BE2C (cell line): Measurements from ENCODE around the gene MAP3K5.
"Not testable (repeated sequence)": the region's sequence is repeated elsewhere in the genome, so short reads cannot be mapped to it uniquely, and the experiment has no call there.

ENCODE experiments used
- DNase-seq: peaks from one replicate; pipeline ENCODE4 v3.0.0-alpha.2; 2020
- H3K27me3 ChIP-seq: fragments of 250-450 bp; sonication (Bioruptor Pico); 2 replicates; pipeline ENCODE4 v1.5.1; 2020; ENCODE audit warnings: mild to moderate bottlenecking
- H3K36me3 ChIP-seq: fragments of 250-450 bp; sonication (Bioruptor Pico); 2 replicates; pipeline ENCODE4 v1.5.1; 2020; ENCODE audit warnings: mild to moderate bottlenecking
- H3K4me1 ChIP-seq: fragments of 250-450 bp; sonication (Bioruptor Pico); 2 replicates; pipeline ENCODE4 v1.5.1; 2020
- H3K4me3 ChIP-seq: 2 replicates; pipeline ENCODE4 v1.5.1; 2011; ENCODE audit warnings: low read depth, low read length
- H3K9me3 ChIP-seq: fragments of 250-450 bp; sonication (Bioruptor Pico); 2 replicates; pipeline ENCODE4 v1.5.1; 2020
- TF ChIP-seq, protein P1 (sequence below): IDR thresholded peaks from 2 replicates; pipeline ENCODE4 v1.5.1; 2012; ENCODE audit warnings: mild to moderate bottlenecking, low read depth, low read length

MAP3K5 gene

DNA sequence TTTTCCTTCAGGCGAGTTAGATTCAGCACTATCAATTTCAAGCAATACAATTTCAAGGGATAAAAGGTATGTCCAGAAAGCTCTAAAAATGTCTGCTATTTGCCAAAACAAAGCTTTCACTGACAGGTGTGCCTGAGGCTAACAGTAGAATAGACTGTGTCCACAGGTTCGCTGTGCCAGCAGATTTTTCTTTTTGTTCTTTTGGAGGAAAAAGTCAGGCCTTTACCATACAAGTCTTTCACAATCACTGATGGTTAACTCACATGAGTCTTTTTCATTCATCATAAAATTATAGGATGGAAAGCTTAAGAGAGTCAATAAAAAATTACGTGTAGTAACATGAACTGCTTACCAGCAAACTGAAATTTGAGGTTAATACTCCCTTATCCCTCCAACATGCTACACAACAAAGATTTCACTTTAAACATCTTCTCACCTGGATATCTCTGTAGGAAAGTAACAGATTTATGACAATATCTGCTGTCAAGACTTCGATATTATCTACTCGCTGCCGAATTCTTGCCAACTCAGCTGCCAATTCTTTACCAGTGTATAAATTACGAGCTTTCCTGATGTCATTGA is 95.4 kb downstream of the MAP3K5 start:
- Histone ChIP-seq H3K4me3 (no peak overlapping the region), H3K4me1 (no peaks in the 10 kb centered on the region), H3K9me3 (no peaks in the 10 kb centered on the region), H3K36me3 (no peaks in the 10 kb centered on the region), H3K27me3 (no peaks in the 10 kb centered on the region)
- TF ChIP-seq, protein P1, sequence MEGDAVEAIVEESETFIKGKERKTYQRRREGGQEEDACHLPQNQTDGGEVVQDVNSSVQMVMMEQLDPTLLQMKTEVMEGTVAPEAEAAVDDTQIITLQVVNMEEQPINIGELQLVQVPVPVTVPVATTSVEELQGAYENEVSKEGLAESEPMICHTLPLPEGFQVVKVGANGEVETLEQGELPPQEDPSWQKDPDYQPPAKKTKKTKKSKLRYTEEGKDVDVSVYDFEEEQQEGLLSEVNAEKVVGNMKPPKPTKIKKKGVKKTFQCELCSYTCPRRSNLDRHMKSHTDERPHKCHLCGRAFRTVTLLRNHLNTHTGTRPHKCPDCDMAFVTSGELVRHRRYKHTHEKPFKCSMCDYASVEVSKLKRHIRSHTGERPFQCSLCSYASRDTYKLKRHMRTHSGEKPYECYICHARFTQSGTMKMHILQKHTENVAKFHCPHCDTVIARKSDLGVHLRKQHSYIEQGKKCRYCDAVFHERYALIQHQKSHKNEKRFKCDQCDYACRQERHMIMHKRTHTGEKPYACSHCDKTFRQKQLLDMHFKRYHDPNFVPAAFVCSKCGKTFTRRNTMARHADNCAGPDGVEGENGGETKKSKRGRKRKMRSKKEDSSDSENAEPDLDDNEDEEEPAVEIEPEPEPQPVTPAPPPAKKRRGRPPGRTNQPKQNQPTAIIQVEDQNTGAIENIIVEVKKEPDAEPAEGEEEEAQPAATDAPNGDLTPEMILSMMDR, result no peak
- no peak for DNase-seq

GRCh38 chr6:136696238-136696637 is 96.0 kb downstream of the MAP3K5 start:
- no peak overlapping the region for H3K4me3 ChIP-seq
- no peaks in the 10 kb centered on the region for H3K4me1 ChIP-seq
- TF ChIP-seq, protein P1, result no peak
- H3K9me3 ChIP-seq, result no peaks in the 10 kb centered on the region
- H3K27me3 ChIP-seq, result no peaks in the 10 kb centered on the region
- DNase-seq, result no peak
- no peaks in the 10 kb centered on the region for H3K36me3 ChIP-seq

- TF ChIP-seq, protein P1, result no peak
- Histone ChIP-seq H3K4me1 (no peaks in the 10 kb centered on the region), H3K9me3 (no peaks in the 10 kb centered on the region), H3K27me3 (no peaks in the 10 kb centered on the region), H3K4me3 (no peak overlapping the region), H3K36me3 (no peaks in the 10 kb centered on the region)
- no peak for DNase-seq
These were observed 96.9 kb downstream of the MAP3K5 start for GRCh38 chr6:136695412-136695811.

GRCh38 chr6:136693090-136693489 is 99.2 kb downstream of the MAP3K5 start:
- H3K9me3 ChIP-seq, result no peaks in the 10 kb centered on the region
- no peaks in the 10 kb centered on the region for H3K4me1 ChIP-seq
- no peaks in the 10 kb centered on the region for H3K27me3 ChIP-seq
- H3K4me3 ChIP-seq, result no peak overlapping the region
- no peak for DNase-seq
- TF ChIP-seq, protein P1, result no peak
- H3K36me3 ChIP-seq, result no peaks in the 10 kb centered on the region

DNA sequence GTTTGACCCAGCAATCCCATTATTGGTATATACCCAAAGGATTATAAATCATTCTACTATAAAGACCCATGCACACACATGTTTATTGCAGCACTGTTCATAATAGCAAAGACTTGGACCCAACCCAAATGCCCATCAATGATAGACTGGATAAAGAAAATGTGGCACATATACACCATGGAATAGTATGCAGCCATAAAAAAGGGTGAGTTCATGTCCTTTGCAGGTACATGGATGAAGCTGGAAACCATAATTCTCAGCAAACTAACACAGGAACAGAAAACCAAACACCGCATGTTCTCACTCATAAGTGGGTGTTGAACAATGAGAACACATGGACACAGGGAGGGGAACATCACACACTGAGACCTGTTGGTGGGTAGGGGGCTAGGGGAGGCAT is 104.4 kb downstream of the MAP3K5 start:
- not testable (repeated sequence) for DNase-seq, H3K9me3 ChIP-seq, H3K27me3 ChIP-seq, H3K4me3 ChIP-seq, H3K36me3 ChIP-seq, H3K4me1 ChIP-seq

GRCh38 chr6:136685540-136686108 is 106.7 kb downstream of the MAP3K5 start:
- Histone ChIP-seq H3K9me3 (no peaks in the 10 kb centered on the region; the same call in 1 of the 2 replicates), H3K4me1 (no peaks in the 10 kb centered on the region), H3K4me3 (no peak overlapping the region), H3K36me3 (no peaks in the 10 kb centered on the region), H3K27me3 (no peaks in the 10 kb centered on the region)
- no peak for DNase-seq
- TF ChIP-seq, protein P1, result no peak
